H9 (cell line): ENCODE results near the gene SLIT1. TPM values are rescaled to one million over a fixed set of nuclear protein-coding genes. Genes with fewer than 3 reads are reported as not detected.

Source experiments
- DNase-seq: peaks from one replicate; pipeline ENCODE4 v3.0.0-alpha.2; 2017
- H2AFZ ChIP-seq: one replicate; pipeline ENCODE4 v1.6.1; 2013; ENCODE audit warnings: mild to moderate bottlenecking, low read length, control low read depth, moderate library complexity
- H2AK5ac ChIP-seq: 2 replicates; pipeline ENCODE4 v1.6.1; 2013; ENCODE audit warnings: low read length, control low read depth, mixed read lengths; ENCODE audit not compliant: insufficient read length
- H2BK120ac ChIP-seq: one replicate; pipeline ENCODE4 v1.6.1; 2013; ENCODE audit warnings: low read depth, mild to moderate bottlenecking, low read length, control low read depth, inconsistent platforms; ENCODE audit not compliant: poor library complexity, severe bottlenecking
- H2BK12ac ChIP-seq: 2 replicates; pipeline ENCODE4 v1.6.1; 2013; ENCODE audit warnings: low read length, control low read depth, mixed read lengths, low read depth; ENCODE audit not compliant: insufficient read length
- H2BK15ac ChIP-seq: 2 replicates; pipeline ENCODE4 v1.6.1; 2013; ENCODE audit warnings: low read depth, low read length, control low read depth
- H2BK20ac ChIP-seq: one replicate; pipeline ENCODE4 v1.6.1; 2013; ENCODE audit warnings: low read depth, mild to moderate bottlenecking, low read length, control low read depth, inconsistent platforms; ENCODE audit not compliant: poor library complexity, severe bottlenecking
- H2BK5ac ChIP-seq: 2 replicates; pipeline ENCODE4 v1.6.1; 2013; ENCODE audit warnings: low read length, control low read depth, mixed read lengths; ENCODE audit not compliant: insufficient read length
- H3K14ac ChIP-seq: 2 replicates; pipeline ENCODE4 v1.6.1; 2013; ENCODE audit warnings: low read length, control low read depth; ENCODE audit not compliant: insufficient read depth
- H3K18ac ChIP-seq: 2 replicates; pipeline ENCODE4 v1.6.1; 2013; ENCODE audit warnings: low read depth, mild to moderate bottlenecking, mixed read lengths, low read length, control low read depth; ENCODE audit not compliant: insufficient read length
- H3K23ac ChIP-seq: 2 replicates; pipeline ENCODE4 v1.6.1; 2013; ENCODE audit warnings: low read length, control low read depth, mixed read lengths, low read depth; ENCODE audit not compliant: insufficient read length
- H3K23me2 ChIP-seq: 2 replicates; pipeline ENCODE4 v1.6.1; 2013; ENCODE audit warnings: low read depth, mild to moderate bottlenecking, mixed read lengths, low read length, control low read depth; ENCODE audit not compliant: insufficient read length, poor library complexity, severe bottlenecking
- H3K27ac ChIP-seq: 2 replicates; pipeline ENCODE4 v1.5.1; 2013; ENCODE audit warnings: low read length, control low read depth, mixed read lengths, low read depth; ENCODE audit not compliant: insufficient read length
- H3K27me3 ChIP-seq: 2 replicates; pipeline ENCODE4 v1.6.1; 2013; ENCODE audit warnings: low read length, control low read depth, inconsistent platforms; ENCODE audit not compliant: insufficient read depth
- H3K4ac ChIP-seq: 2 replicates; pipeline ENCODE4 v1.6.1; 2013; ENCODE audit warnings: low read depth, mild to moderate bottlenecking, control low read depth, inconsistent platforms, low read length, moderate library complexity
- H3K4me1 ChIP-seq: 2 replicates; pipeline ENCODE4 v1.6.1; 2013; ENCODE audit warnings: low read length, control low read depth, inconsistent platforms; ENCODE audit not compliant: insufficient read depth
- H3K4me2 ChIP-seq: 2 replicates; pipeline ENCODE4 v1.6.1; 2013; ENCODE audit warnings: low read length, control low read depth, mixed read lengths; ENCODE audit not compliant: insufficient read length, insufficient read depth
- H3K56ac ChIP-seq: 2 replicates; pipeline ENCODE4 v1.6.1; 2013; ENCODE audit warnings: low read depth, mild to moderate bottlenecking, mixed read lengths, low read length, control low read depth; ENCODE audit not compliant: insufficient read length
- H3K79me1 ChIP-seq: 2 replicates; pipeline ENCODE4 v1.6.1; 2013; ENCODE audit warnings: low read depth, mild to moderate bottlenecking, moderate library complexity, low read length, control low read depth, inconsistent platforms; ENCODE audit not compliant: insufficient read depth, poor library complexity, severe bottlenecking
- H3K79me2 ChIP-seq: 2 replicates; pipeline ENCODE4 v1.6.1; 2013; ENCODE audit warnings: low read length, control low read depth, inconsistent platforms; ENCODE audit not compliant: insufficient read depth
- H3K9ac ChIP-seq: 2 replicates; pipeline ENCODE4 v1.6.1; 2013; ENCODE audit warnings: low read length, control low read depth, mixed read lengths; ENCODE audit not compliant: insufficient read length; ENCODE audit errors: extremely low read depth
- H3K9me3 ChIP-seq: one replicate; pipeline ENCODE4 v1.6.1; 2013; ENCODE audit warnings: low read depth, low read length, inconsistent platforms; ENCODE audit not compliant: control insufficient read depth
- H3T11ph ChIP-seq: one replicate; pipeline ENCODE4 v1.6.1; 2013; ENCODE audit warnings: mild to moderate bottlenecking, low read length, control low read depth, inconsistent platforms
- H4K20me1 ChIP-seq: one replicate; pipeline ENCODE4 v1.6.1; 2013; ENCODE audit not compliant: control insufficient read depth, insufficient read length, insufficient read depth
- H4K5ac ChIP-seq: 2 replicates; pipeline ENCODE4 v1.6.1; 2013; ENCODE audit warnings: low read depth, mild to moderate bottlenecking, mixed read lengths, low read length, control low read depth; ENCODE audit not compliant: insufficient read length
- H4K8ac ChIP-seq: replicated peaks from 2 replicates; pipeline ENCODE4 v1.6.1; 2013; ENCODE audit warnings: low read length, control low read depth, mixed read lengths, low read depth; ENCODE audit not compliant: insufficient read length
- H4K91ac ChIP-seq: 2 replicates; pipeline ENCODE4 v1.6.1; 2013; ENCODE audit warnings: low read depth, mild to moderate bottlenecking, moderate library complexity, mixed read lengths, low read length, control low read depth; ENCODE audit not compliant: insufficient read length
- H3K27ac Mint-ChIP-seq, 3 experiments: 2 replicates in 2 of 3; 3 replicates in 1 of 3; pipeline ENCODE4 v1.8.0; 2020 to 2021; ENCODE audit warnings: mixed read lengths in 3 of 3, mild to moderate bottlenecking in 1 of 3, moderate library complexity in 1 of 3
- H3K27me3 Mint-ChIP-seq: 2 replicates; pipeline ENCODE4 v1.8.0; 2021; ENCODE audit warnings: low read depth, mild to moderate bottlenecking, moderate library complexity, mixed read lengths
- H3K36me3 Mint-ChIP-seq, 3 experiments: 2 replicates in 2 of 3; 3 replicates in 1 of 3; pipeline ENCODE4 v1.8.0; 2020 to 2021; ENCODE audit warnings: low read depth in 3 of 3, mixed read lengths in 3 of 3; ENCODE audit not compliant: insufficient read depth in 1 of 3
- H3K4me1 Mint-ChIP-seq, 2 experiments: 2 replicates each; pipeline ENCODE4 v1.8.0; 2020; ENCODE audit warnings: mixed read lengths in 2 of 2
- H3K4me3 Mint-ChIP-seq, 2 experiments: 2 replicates in 1 of 2; 3 replicates in 1 of 2; pipeline ENCODE4 v1.8.0; 2020 to 2021; ENCODE audit warnings: mild to moderate bottlenecking in 2 of 2, mixed read lengths in 2 of 2, moderate library complexity in 1 of 2
- H3K9me3 Mint-ChIP-seq, 2 experiments: 2 replicates in 1 of 2; 3 replicates in 1 of 2; pipeline ENCODE4 v1.8.0; 2020; ENCODE audit warnings: mild to moderate bottlenecking in 2 of 2, mixed read lengths in 2 of 2, moderate library complexity in 1 of 2
- WGBS: extraction: QIAGEN DNeasy Blood & Tissue Kit; methylation state at CpG from one replicate; pipeline ENCODE4 v1.1.7; 2013; ENCODE audit warnings: missing lambda C conversion rate, low lambda C conversion rate, mixed read lengths; ENCODE audit not compliant: insufficient read length; ENCODE audit errors: extremely low coverage; 5-methylcytosine and 5-hydroxymethylcytosine counted together
- total RNA-seq: library from RNA; stranded (reverse); gene quantifications from 2 replicates; pipeline ENCODE4 v1.2.1, GENCODE V29; 2021
- TF ChIP-seq, protein P1 (sequence below): fragments of 200-600 bp; sonication (generic); conservative IDR thresholded peaks from 3 replicates; pipeline ENCODE4 v1.8.0; 2021; ENCODE audit warnings: antibody characterized with exemption, mild to moderate bottlenecking

The SLIT1 gene
- total RNA-seq, 1 experiment from 2014 or later, result 0.57 TPM

DNA sequence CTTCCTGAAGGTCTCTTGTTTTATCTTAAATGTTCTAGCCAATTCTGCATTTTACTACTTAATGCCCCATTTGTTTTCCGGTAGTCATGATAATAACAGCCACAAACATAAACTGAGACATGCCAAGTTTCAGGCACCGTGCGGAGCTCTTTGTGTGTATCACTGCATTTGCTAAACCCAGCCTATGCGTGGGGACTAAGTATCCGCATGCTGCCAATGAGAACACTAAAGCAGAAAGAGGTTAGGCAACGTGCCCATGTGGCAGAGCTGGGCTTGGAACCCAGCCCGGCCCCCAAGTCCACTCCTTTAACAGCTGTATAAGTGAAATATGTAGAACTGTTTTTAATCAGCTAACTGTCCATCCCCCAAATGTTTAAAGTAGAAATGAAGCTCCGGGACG, 54.1 kb downstream of the SLIT1 start:
- H3K23me2 ChIP-seq, result peaks cover 3% of the 10 kb centered on the region
- H3K18ac ChIP-seq, result no peak overlapping the region
- H3K56ac ChIP-seq, result no peak overlapping the region
- H2BK5ac ChIP-seq, result no peak overlapping the region
- H2AFZ ChIP-seq, result no peak overlapping the region
- H4K8ac ChIP-seq, result no peak overlapping the region
- H3K79me1 ChIP-seq, result no peaks in the 10 kb centered on the region
- no peaks in the 10 kb centered on the region for H3K9me3 Mint-ChIP-seq
- no peaks in the 10 kb centered on the region for H3K9me3 ChIP-seq
- no peak overlapping the region for H3K9ac ChIP-seq
- no peak overlapping the region for H3K4me2 ChIP-seq
- H3K23ac ChIP-seq, result no peak overlapping the region
- TF ChIP-seq, protein P1, sequence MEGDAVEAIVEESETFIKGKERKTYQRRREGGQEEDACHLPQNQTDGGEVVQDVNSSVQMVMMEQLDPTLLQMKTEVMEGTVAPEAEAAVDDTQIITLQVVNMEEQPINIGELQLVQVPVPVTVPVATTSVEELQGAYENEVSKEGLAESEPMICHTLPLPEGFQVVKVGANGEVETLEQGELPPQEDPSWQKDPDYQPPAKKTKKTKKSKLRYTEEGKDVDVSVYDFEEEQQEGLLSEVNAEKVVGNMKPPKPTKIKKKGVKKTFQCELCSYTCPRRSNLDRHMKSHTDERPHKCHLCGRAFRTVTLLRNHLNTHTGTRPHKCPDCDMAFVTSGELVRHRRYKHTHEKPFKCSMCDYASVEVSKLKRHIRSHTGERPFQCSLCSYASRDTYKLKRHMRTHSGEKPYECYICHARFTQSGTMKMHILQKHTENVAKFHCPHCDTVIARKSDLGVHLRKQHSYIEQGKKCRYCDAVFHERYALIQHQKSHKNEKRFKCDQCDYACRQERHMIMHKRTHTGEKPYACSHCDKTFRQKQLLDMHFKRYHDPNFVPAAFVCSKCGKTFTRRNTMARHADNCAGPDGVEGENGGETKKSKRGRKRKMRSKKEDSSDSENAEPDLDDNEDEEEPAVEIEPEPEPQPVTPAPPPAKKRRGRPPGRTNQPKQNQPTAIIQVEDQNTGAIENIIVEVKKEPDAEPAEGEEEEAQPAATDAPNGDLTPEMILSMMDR, result no peak
- H3K27me3 Mint-ChIP-seq, result no peaks in the 10 kb centered on the region; the same call in none of the 2 replicates
- no peak overlapping the region for H2BK15ac ChIP-seq
- no peaks in the 10 kb centered on the region for H3K4me1 ChIP-seq
- DNase-seq, result no peak
- no peaks in the 10 kb centered on the region for H4K20me1 ChIP-seq
- H3K4me3 Mint-ChIP-seq, result no peak overlapping the region
- H3K27ac Mint-ChIP-seq, result peak overlapping the region in 1 of 3 experiments; percentile 72; a peak in 1 of 7 replicates
- no peak overlapping the region for H2AK5ac ChIP-seq
- no peak overlapping the region for H3K4ac ChIP-seq
- H3T11ph ChIP-seq, result no peak overlapping the region
- H2BK20ac ChIP-seq, result no peak overlapping the region
- no peak overlapping the region for H2BK120ac ChIP-seq
- H4K91ac ChIP-seq, result no peak overlapping the region
- H3K4me1 Mint-ChIP-seq, result peaks cover 6 to 14% of the 10 kb centered on the region in 2 experiments; a peak in 3 of 4 replicates
- H3K36me3 Mint-ChIP-seq, result no peaks in the 10 kb centered on the region
- no peaks in the 10 kb centered on the region for H3K27me3 ChIP-seq
- H4K5ac ChIP-seq, result no peak overlapping the region
- no CpG with 5 or more reads among the region's 9 CpGs for WGBS
- no peaks in the 10 kb centered on the region for H3K79me2 ChIP-seq
- no peak overlapping the region for H3K14ac ChIP-seq
- H3K27ac ChIP-seq, result no peak overlapping the region
- no peak overlapping the region for H2BK12ac ChIP-seq
